Neural cell (in vitro differentiated cells): Measurements from ENCODE around the gene MTR. TPM values are rescaled to one million over a fixed set of nuclear protein-coding genes. Genes with fewer than 3 reads are reported as not detected.

Experiments
- H2AFZ ChIP-seq: fragments of 200-600, 300-800 bp; sonication (generic), shearing (Covaris generic); 2 replicates; pipeline ENCODE4 v1.6.0; 2014; ENCODE audit warnings: low read depth, mild to moderate bottlenecking, antibody characterized with exemption, low read length, moderate library complexity
- H3F3A ChIP-seq: fragments of 200-600 bp; shearing (Covaris generic); 2 replicates; pipeline ENCODE4 v1.6.1; 2016; ENCODE audit warnings: mild to moderate bottlenecking, moderate library complexity, mixed read lengths, antibody characterized with exemption, low read length; ENCODE audit not compliant: insufficient read depth, poor library complexity, severe bottlenecking
- H3K27ac ChIP-seq: fragments of 200-600, 300-800 bp; sonication (generic), shearing (Covaris generic); 2 replicates; pipeline ENCODE4 v1.5.1; 2014; ENCODE audit warnings: mild to moderate bottlenecking, low read length, moderate library complexity
- H3K27me3 ChIP-seq: fragments of 300-800, 200-600 bp; sonication (generic), shearing (Covaris generic); 2 replicates; pipeline ENCODE4 v1.6.0; 2014; ENCODE audit warnings: mild to moderate bottlenecking, low read depth, low read length, moderate library complexity; ENCODE audit not compliant: insufficient read depth
- H3K36me3 ChIP-seq: fragments of 300-800, 200-600 bp; sonication (generic), shearing (Covaris generic); 2 replicates; pipeline ENCODE4 v1.5.1; 2014; ENCODE audit warnings: mild to moderate bottlenecking, antibody characterized with exemption, low read length, moderate library complexity; ENCODE audit not compliant: insufficient read depth
- H3K4me2 ChIP-seq: fragments of 300-800, 200-600 bp; sonication (generic), shearing (Covaris generic); 2 replicates; pipeline ENCODE4 v1.6.0; 2014; ENCODE audit warnings: mild to moderate bottlenecking, low read length
- H3K4me3 ChIP-seq: fragments of 300-800, 200-600 bp; sonication (generic), shearing (Covaris generic); 2 replicates; pipeline ENCODE4 v1.5.1; 2014; ENCODE audit warnings: mild to moderate bottlenecking, low read length, moderate library complexity
- H3K79me2 ChIP-seq: fragments of 200-600 bp; shearing (Covaris generic); replicated peaks from 2 replicates; pipeline ENCODE4 v1.6.0; 2014; ENCODE audit warnings: mild to moderate bottlenecking, low read length, moderate library complexity; ENCODE audit not compliant: insufficient read depth
- H3K9ac ChIP-seq: fragments of 300-800, 200-600 bp; sonication (generic), shearing (Covaris generic); 2 replicates; pipeline ENCODE4 v1.6.1; 2016; ENCODE audit warnings: mild to moderate bottlenecking, low read length, mixed read lengths
- H3K9me2 ChIP-seq: fragments of 200-600 bp; shearing (Covaris generic); 2 replicates; pipeline ENCODE4 v1.6.1; 2016; ENCODE audit warnings: mild to moderate bottlenecking, low read length, mixed read lengths; ENCODE audit not compliant: insufficient read depth
- H3K9me3 ChIP-seq: fragments of 200-600, 300-800 bp; sonication (generic), shearing (Covaris generic); 2 replicates; pipeline ENCODE4 v1.6.1; 2016; ENCODE audit warnings: mild to moderate bottlenecking, mixed run types, low read length, moderate library complexity, mixed read lengths
- H4K20me1 ChIP-seq: fragments of 200-600 bp; shearing (Covaris generic); 2 replicates; pipeline ENCODE4 v1.6.1; 2016; ENCODE audit warnings: mild to moderate bottlenecking, mixed run types; ENCODE audit not compliant: insufficient read depth
- CTCF ChIP-seq: fragments of 450-650 bp; IDR thresholded peaks from 2 replicates; pipeline ENCODE4 v1.5.1; 2014; ENCODE audit warnings: antibody characterized with exemption, mild to moderate bottlenecking, moderate library complexity; ENCODE audit not compliant: poor library complexity, severe bottlenecking
- EP300 ChIP-seq: fragments of 450-650 bp; conservative IDR thresholded peaks from 2 replicates; pipeline ENCODE4 v1.6.1; 2014; ENCODE audit warnings: antibody characterized with exemption, mild to moderate bottlenecking, moderate library complexity; ENCODE audit not compliant: poor library complexity, severe bottlenecking
- EZH2 ChIP-seq: fragments of 200-600, 300-800 bp; shearing (Covaris generic), sonication (generic); IDR thresholded peaks from 2 replicates; pipeline ENCODE4 v1.6.1; 2014; ENCODE audit warnings: antibody characterized with exemption, low read length, borderline replicate concordance, mild to moderate bottlenecking; ENCODE audit not compliant: insufficient read depth, poor library complexity, severe bottlenecking
- MXI1 ChIP-seq: fragments of 450-650 bp; conservative IDR thresholded peaks from 2 replicates; pipeline ENCODE4 v1.6.1; 2014; ENCODE audit warnings: antibody characterized with exemption, mild to moderate bottlenecking; ENCODE audit not compliant: poor library complexity, severe bottlenecking
- POLR2AphosphoS5 ChIP-seq: IDR thresholded peaks from 2 replicates; pipeline ENCODE4 v1.6.1; 2012
- RAD21 ChIP-seq: fragments of 450-650 bp; conservative IDR thresholded peaks from 2 replicates; pipeline ENCODE4 v1.6.1; 2014; ENCODE audit warnings: antibody characterized with exemption, mild to moderate bottlenecking, moderate library complexity
- REST ChIP-seq: IDR thresholded peaks from 2 replicates; pipeline ENCODE4 v1.6.1; 2012; ENCODE audit warnings: borderline replicate concordance
- SMC3 ChIP-seq: fragments of 450-650 bp; conservative IDR thresholded peaks from 2 replicates; pipeline ENCODE4 v1.6.1; 2014; ENCODE audit warnings: antibody characterized with exemption, mild to moderate bottlenecking, moderate library complexity; ENCODE audit not compliant: poor library complexity
- TAF1 ChIP-seq: IDR thresholded peaks from 2 replicates; pipeline ENCODE4 v1.6.1; 2012; ENCODE audit warnings: low read depth
- polyA plus RNA-seq: library from polyadenylated mRNA; depleted of rRNA; stranded (reverse); fragments of >200 nt; gene quantifications from 2 replicates; pipeline ENCODE4 v1.2.3, GENCODE V29; 2014

MTR gene
- polyA plus RNA-seq, 1 donor from 2014 or later, result 14.1 TPM

GRCh38 chr1:236951672-236952071 is 156.6 kb downstream of the MTR start:
- Histone ChIP-seq H4K20me1 (no peaks in the 10 kb centered on the region), H3K9me3 (no peaks in the 10 kb centered on the region), H3K27me3 (no peaks in the 10 kb centered on the region), H3K4me2 (no peak overlapping the region), H3K4me3 (no peak overlapping the region), H3K36me3 (no peaks in the 10 kb centered on the region), H3K9ac (no peak overlapping the region), H3K27ac (no peak overlapping the region), H2AFZ (no peak overlapping the region), H3F3A (no peaks in the 10 kb centered on the region), H3K9me2 (no peaks in the 10 kb centered on the region), H3K79me2 (no peaks in the 10 kb centered on the region)
- TF ChIP-seq MXI1, result no peak
- TF ChIP-seq SMC3, result no peak
- no peak for TF ChIP-seq EP300
- TF ChIP-seq CTCF, result no peak
- TF ChIP-seq RAD21, result no peak
- no peak for TF ChIP-seq EZH2
- TF ChIP-seq TAF1, result no peak
- no peak for TF ChIP-seq REST
- no peak for TF ChIP-seq POLR2AphosphoS5

GRCh38 chr1:236952246-236953003 is 157.3 kb downstream of the MTR start:
- H3K9me2 ChIP-seq, result no peaks in the 10 kb centered on the region
- TF ChIP-seq SMC3, result no peak
- no peak for TF ChIP-seq TAF1
- TF ChIP-seq EP300, result no peak
- TF ChIP-seq POLR2AphosphoS5, result no peak
- no peak for TF ChIP-seq REST
- TF ChIP-seq EZH2, result no peak
- no peak for TF ChIP-seq RAD21
- no peak for TF ChIP-seq MXI1
- no peak for TF ChIP-seq CTCF
- no peaks in the 10 kb centered on the region for H3F3A ChIP-seq
- no peak overlapping the region for H3K27ac ChIP-seq
- no peaks in the 10 kb centered on the region for H3K36me3 ChIP-seq
- no peaks in the 10 kb centered on the region for H3K79me2 ChIP-seq
- H3K9ac ChIP-seq, result no peak overlapping the region
- H3K4me2 ChIP-seq, result no peak overlapping the region
- H3K4me3 ChIP-seq, result no peak overlapping the region
- H2AFZ ChIP-seq, result no peak overlapping the region
- H3K9me3 ChIP-seq, result no peaks in the 10 kb centered on the region
- H3K27me3 ChIP-seq, result no peaks in the 10 kb centered on the region
- H4K20me1 ChIP-seq, result no peaks in the 10 kb centered on the region
